NCI-H2107 (cell line): ENCODE results near the gene ADAM20.
"Not testable (repeated sequence)": the region's sequence is repeated elsewhere in the genome, so short reads cannot be mapped to it uniquely, and the experiment has no call there.

Source experiments
- DNase-seq: peaks from one replicate; lab custom pipeline; 2025; lab: John Stamatoyannopoulos, UW

Gene ADAM20

DNA sequence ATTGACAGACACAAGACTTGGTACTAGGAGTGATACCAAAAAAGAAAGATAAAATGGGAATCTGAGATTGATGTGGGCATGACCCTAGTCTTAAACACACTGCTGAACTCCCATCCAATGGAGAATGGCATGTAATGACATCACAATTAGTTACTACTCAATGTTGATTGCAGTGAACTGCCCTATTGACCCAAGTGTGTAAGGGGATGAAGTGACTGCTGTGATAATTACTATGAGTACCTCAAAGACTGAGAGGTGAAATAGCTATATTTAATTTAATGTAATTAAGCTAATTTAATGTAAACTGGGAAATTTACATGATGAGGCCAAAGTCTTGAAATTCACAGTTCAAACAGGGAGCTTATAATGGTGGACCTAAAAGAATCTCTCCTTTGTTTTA lies at the start of gene ADAM20:
TSS of gene ADAM20 (minus strand) at position 101 of the 400 bp plus-strand sequence. CDS start 10,247 bp downstream, outside the sequence.
- DNase-seq = no peak

DNA sequence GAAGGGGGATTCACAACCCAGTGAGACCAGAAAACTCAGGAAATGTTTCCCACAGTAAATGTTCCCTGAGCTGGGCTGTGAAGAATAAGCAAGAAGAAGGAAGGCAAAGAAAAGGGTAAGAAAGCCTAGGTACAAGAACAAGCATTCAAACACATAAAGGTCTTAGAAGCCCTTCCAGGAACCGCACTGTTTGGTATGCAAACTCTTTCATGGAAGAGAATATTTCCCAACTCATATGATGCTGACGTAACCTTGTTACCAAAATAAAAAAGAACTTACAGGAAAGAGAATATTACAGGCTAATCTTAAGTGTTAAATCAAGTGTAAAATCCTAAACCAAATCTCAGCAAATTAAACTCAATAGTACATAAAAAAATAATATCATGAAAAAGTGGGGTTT lies 42.1 kb upstream of the ADAM20 start:
- DNase-seq = no peak

DNA sequence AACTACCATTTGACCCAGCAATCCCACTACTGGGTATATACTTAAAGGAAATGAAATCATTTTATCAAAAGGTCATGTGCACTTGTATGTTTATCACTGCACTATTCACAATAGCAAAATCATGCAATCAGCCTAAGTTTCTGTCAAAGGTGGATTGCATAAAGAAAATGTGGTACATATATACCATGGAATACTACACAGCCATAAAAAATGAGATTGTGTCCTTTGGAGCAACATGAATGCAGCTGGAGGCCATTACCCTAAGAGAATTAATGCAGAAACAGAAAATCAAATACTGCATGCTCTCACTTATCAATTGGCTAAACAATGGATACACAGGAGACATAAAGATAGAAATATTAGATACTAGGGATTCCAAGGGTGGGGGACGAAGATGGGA lies 38.2 kb upstream of the ADAM20 start:
- no peak for DNase-seq

DNA sequence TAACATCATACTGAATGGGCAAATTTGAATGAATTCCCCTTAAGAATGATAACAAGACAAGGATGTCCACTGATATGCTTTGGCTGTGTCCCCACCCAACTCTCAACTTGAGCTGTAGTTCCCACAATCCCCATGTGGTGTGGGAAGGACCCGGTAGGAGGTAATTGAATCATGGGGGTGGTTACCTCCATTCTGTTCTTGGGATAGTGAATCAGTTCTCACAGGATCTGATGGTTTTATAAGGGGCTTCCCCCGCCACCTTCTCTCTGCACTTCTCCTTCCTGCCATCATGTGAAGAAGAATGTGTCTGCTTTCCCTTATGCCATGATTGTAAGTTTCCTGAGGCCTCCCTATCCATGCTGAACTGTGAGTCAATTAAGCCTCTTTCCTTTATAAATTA lies 36.3 kb upstream of the ADAM20 start:
- no peak for DNase-seq

DNA sequence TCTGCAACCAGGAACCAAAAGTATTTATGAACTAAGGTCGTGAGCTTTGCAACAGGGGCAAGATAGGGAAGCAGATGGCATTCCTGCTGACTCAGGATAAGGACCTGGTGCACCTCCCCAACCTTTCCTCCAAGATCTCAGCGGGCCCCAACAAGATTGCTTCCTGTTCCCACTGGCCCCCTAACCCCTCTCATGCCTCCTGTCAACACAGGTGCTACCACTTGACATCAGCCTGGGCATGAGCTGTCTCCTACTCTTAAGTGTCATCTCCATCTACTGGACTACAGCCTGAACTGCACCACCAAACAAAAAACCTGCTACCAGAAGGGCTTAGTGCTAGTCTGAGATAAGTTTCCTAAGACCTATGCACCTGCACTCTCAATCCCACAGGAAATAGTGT lies 33.0 kb upstream of the ADAM20 start:
- no peak for DNase-seq

DNA sequence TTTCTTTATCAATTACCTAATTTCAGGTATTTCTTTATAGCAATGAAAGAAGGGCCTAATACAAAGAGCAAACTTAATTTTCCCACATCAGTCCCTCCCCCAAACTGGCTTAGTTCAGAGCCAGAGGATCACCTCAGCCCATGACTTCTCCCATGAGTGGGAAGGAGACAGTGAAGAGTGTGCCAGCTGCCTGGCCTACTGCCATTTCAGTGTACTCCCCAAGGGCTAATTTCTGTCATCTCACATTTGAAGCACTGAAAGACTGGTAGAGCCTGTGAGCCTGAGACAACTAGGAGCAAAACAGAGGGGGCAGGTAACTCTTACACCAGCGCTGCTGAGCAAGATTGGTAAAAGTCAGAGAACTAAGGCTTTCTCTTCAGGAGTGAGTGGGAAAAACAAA lies 29.1 kb upstream of the ADAM20 start:
- no peak for DNase-seq

DNA sequence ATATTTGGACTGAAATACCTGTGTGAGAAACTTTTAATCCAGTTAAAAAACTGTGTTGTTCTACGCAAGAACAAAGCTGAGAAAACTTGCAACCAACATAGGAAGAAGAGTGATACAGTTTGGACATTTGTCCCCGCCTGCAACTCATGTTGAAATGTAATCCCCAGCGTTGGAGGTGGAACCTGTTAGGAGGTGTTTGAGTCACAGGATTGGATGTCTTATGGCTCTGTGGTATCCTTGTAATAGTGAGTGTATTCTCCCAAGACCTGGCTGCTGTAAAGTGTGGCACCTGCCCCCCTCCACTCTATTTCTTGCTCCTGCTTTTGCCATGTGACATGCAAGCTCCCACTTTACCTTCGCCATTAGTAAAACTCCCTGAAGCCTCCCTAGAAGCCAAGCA lies 28.6 kb upstream of the ADAM20 start:
- no peak for DNase-seq

DNA sequence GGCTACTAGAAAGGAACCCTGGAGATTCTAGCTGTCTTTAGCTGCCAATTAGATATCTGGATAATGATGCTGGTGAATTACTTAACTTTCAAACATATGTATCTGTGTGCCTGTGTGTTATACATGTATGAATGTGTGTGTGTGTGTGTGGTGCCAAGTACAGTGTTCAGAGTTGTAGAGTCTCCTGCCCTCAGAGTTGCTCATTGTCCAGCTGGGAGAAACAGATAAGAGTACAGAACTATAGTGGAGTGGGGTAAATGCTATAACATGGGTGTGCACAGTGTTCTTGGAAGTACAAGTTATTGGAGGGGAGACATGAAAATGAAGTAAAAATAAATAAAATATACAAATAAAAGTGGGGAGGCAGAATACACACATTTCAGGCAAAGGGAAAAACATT lies 23.6 kb upstream of the ADAM20 start:
- DNase-seq = no peak

DNA sequence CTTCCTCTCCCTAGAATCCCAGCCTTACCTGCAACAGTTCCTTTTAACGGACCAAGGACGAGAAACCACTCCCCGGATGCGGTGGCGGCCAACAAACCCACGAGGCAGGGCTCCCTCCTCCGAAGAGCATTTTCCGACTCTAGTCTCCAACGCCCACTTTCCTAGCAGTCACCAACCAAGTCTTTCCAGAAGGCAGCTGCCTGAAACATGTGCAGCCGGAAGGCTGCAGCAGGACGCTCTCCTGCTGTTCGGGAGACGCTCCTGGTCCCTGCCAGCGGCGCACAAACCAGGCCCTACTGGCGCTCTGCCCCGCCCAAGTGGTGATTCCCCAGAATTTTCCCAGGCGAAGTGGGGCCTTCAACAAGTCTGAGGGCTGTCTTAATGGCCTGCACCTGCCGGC lies 21.1 kb upstream of the ADAM20 start:
- no peak for DNase-seq

DNA sequence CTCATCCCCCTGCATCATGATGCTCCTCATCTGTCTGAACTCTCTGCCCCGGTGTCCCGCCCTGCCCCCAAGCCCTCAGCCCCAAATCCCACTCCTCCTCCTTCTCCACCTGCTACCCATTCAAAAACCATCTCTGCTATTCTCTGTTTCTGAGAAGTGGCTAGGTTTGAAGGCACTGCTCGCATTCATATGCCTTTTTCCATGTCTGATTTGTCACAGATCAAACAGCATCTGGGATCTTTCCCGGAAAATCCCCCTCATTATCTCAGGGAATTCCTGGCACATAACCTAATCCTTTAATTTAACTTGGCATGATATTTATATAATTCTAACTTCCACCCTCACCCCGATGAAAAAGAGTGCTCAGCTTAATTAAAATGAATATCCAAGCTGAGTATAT lies 3.3 kb upstream of the ADAM20 start:
- DNase-seq = no peak

DNA sequence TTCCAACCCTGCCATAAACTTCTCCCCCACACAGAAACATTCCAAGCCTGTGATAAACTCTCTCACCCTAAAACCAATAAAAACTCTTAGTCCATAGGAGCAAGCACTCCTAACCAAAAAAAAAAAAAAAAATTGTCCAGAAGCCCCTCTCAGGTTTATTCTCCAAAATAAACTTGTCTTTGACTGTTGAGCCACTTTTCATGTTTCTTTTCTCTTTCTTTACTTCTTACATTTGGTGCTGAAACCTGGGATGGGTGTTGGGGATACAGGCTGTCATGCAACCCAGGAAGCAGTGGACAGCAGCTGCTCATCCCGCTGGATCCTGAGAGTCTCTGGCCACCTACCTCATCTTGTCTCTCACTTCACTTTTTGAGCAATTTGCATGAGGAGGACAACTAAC lies 2.0 kb upstream of the ADAM20 start:
- DNase-seq = no peak

DNA sequence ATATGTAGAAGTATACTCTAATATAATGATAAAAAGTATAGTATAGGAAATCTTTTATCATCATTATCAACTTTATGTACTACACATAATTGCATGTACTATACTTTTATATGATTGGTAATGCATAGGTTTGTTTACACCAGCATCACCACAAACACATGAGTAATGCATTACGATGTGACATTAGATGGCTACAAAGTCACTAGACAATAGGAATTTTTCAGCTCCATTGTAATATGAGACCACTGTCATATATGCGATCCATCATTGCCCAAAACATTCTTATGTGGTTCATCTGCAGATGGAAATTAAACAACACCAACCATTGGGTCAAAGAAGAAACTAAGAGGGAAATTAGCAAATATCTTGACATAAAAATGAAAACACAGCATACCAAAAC lies 4.4 kb downstream of the ADAM20 start:
- no peak for DNase-seq

DNA sequence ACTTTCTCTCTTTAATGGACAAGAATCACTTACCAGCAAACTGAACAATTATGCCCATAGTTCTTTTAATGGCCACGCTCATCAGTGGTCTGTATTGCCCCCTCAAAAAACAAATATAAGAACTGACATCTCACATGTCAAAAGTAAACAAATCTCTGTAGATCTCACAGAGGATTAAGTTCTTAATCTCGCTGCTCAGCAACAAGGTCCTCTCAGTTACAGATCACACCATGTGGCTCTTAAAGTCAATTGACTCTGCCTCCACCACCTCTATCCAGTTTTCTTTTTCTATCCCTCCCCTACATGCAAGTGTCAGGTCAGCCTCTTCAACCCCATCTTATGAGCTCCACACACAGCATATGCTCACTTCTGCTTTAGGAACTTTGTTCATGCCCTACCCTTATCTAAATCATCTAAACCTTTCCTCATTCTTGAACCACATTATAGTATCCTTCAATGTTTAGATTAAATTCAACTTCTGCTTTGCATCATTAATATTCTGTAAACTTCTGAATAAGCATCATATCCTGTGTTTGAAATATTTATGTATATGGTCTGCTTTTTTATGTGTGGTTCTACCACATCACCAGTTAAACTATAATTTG lies 7.2 kb downstream of the ADAM20 start:
- DNase-seq = no peak

DNA sequence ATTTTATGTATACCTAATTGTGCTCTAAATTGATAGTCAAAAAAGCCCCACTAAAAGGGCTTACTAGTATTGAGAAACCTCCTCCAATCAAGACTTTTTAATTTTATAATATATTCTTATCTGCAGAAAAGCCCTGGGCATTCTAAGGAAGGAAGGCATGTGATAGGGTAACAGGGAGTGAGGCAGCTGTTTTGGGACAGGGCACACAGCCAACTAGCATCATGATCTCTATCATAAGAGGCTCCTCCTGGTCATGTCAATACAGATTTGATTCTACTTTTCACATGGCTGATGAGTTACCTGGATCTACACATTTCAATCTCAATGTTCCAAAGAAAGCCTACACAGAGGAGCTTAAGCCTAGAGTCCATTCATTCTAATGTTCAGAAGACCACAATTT lies 9.1 kb downstream of the ADAM20 start:
- no peak for DNase-seq

DNA sequence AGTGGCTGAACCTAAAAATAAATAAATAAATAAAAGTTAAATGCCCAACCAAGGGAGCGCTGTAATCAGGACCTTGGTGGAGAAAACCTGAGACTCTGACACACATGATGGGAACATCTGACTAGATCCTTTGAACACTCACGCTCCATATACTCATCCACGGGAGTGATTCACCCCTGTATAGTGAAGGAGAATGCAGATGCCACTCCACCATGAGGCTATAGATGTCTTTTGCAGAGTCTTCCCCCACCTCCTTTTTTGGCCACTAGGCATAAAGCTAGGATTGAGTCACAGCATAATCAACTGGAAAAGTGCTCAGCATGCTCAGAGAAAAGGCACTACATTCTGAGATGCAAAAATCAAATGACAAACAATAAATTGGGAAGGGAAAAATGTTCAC lies 19.0 kb downstream of the ADAM20 start:
- DNase-seq = no peak

DNA sequence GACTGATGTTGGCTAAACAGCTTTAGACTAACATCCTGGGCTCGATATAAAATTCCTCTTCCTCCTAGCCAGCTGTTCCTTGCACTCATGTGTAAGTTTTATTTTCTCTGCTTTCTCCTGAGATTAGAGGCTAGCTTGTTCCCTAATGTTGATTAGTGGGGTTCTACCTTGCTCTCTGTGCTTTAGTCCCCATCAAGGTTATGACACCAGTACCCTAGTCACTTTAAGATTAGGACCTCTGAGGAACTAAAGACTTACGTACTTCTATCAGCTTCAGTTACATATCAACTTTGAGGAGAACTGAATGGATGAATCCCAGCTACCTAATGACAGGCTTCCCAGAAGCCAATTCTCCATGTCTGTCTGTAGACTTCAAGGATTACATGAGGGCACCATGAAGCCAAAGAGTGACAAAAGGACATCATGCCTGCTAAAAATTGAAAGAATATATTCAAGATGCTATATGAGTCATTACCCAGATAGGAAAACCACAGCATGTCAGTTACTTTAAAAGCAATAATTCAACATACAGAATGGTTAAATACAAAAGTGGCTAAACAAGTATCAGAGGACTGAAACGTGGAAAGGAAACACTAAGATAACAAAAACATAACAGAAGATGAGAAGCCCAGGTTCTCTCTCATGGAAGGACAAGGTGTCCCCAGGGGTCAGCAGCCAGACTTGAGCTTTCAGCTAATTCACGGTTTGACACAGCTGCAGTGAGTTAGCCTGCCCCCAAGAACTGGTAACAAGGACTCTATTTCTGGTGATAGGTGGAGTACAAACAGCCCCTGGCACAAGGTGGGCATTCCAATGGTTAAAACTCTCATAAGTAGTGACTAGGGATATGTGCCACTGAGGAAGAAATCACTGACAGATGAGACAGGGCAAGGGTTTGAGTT lies 20.4 kb downstream of the ADAM20 start:
- DNase-seq = no peak

DNA sequence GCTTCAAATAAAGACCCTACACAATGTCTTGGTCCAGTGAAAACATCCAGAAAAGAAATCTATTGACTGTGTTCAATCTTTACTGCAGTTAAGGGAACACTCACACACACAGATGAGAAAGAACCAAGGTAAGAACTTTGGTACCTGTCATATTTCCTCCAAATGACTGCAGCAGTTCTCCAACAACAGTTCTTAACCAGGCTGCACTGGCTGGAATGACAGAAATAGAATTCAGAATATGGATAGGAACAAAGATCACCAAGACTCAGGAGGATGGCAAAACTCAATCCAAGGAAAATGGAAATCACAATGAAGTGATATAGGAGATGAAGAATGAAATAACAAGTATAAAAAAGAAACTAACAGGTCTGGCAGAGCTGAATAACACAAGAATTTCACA lies 36.6 kb downstream of the ADAM20 start:
- no peak for DNase-seq

DNA sequence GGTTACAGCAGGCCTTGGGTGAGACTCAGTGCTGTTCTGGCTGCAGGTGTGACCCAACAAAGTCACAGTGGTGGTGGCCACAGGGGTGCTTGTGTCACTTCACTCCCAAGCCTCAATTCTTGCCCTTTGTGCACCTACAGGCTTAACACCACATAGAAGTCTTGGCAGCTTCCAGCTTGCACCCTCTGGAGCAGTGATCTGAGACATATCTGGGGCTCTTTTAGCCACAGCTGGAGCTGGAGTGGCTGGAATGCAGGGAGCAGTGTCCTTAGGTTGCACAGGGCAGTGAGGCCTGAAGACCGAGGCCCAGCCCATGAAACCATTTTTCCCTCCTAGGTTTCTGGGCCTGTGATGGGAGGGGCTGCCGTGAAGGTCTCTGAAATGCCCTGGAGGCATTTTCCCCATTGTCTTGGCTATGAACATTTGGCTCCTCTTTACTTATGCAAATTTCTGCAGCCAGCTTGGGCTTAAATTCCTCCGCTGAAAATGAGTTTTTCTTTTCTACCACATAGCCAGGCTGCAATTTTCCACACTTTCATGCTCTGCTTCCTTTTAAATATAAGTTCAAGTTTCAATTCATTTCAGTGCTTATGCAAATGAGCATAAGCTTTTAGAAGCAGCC lies 45.1 kb downstream of the ADAM20 start:
- no peak for DNase-seq

DNA sequence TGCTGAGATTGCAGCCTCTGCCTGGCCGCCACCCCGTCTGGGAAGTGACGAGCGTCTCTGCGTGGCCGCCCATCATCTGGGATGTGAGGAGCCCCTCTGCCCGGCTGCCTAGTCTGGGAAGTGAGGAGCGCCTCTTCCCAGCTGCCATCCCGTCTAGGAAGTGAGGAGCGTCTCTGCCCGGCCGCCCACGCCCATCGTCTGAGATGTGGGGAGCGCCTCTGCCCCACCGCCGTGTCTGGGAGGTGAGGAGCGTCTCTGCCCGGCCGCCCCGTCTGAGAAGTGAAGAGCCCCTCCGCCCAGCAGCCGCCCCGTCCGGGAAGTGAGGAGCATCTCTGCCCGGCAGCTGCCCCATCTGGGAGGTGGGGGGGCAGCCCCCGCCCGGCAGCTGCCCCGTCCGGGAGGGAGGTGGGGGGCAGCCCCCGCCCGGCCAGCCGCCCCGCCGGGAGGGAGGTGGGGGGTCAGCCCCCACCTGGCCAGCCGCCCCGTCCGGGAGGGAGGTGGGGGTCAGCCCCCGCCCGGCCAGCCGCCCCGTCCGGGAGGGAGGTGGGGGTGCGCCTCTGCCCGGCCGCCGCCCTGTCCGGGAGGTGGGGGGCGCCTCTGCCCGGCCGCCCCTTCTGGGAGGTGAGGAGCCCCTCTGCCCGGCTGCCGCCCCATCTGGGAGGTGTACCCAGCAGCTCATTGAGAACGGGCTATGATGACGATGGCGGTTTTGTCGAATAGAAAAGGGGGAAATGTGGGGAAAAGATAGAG lies 57.3 kb downstream of the ADAM20 start:
- DNase-seq = not testable (repeated sequence)

DNA sequence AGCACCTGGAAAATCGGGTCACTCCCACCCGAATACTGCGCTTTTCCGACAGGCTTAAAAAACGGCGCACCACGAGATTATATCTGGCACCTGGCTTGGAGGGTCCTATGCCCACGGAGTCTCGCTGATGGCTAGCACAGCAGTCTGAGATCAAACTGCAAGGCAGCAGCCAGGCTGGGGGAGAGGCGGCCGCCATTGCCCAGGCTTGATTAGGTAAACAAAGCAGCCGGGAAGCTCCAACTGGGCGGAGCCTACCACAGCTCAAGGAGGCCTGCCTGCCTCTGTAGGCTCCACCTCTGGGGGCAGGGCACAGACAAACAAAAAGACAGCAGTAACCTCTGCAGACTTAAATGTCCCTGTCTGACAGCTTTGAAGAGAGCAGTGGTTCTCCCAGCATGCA lies 59.3 kb downstream of the ADAM20 start:
- not testable (repeated sequence) for DNase-seq

DNA sequence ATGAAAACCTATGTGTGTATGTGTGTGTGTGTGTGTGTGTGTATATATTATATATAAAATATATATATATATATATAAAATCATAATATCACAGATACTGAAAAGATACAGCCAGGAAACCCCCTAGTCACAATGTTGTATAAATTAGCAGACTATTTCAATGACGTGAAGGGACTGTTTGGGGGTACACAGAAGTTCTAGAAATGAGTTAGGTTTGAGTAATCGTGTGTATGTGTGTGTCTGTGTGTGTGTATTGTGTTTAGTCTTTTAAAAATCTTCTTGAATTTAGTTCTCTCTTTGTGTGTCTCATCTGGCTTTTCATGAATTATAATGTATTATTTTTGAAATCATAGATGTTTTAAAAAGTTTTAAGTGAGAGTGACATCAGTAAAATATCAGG lies 61.0 kb downstream of the ADAM20 start:
- no peak for DNase-seq
